GM19467 (cell line): ENCODE results near the gene ACOT2.

Source experiments
- ATAC-seq: cut with Tn5 transposase; IDR thresholded peaks from one replicate; pipeline ENCODE4 v1.9.1; 2021; ENCODE audit warnings: mild to moderate bottlenecking, moderate library complexity; ENCODE audit not compliant: unreplicated experiment

Gene ACOT2

GRCh38 chr14:73613046-73613383, 44.0 kb downstream of the ACOT2 start:
- no peak for ATAC-seq

GRCh38 chr14:73613419-73613963, 44.5 kb downstream of the ACOT2 start:
- no peak for ATAC-seq

DNA sequence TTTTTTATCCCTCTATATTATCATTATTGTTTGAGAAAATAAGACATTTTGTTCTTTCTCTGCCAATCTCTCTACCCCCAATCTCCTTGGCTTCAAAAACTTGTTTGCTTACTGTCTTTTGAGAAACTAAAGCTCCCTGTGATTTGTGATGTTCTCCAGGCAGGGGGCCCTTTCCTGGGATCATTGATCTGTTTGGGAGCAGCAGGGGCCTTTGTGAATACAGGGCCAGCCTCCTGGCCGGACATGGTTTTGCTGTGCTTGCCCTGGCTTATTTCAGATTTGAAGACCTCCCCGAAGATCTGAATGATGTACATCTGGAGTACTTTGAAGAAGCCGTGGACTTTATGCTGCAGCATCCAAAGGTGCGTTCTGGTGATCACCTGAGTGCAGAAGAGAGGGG, 47.8 kb downstream of the ACOT2 start:
- ATAC-seq = no peak

- no peak for ATAC-seq
These were observed 50.5 kb downstream of the ACOT2 start for GRCh38 chr14:73619524-73619923.

GRCh38 chr14:73620268-73620667, 51.3 kb downstream of the ACOT2 start:
- ATAC-seq = no peak

DNA sequence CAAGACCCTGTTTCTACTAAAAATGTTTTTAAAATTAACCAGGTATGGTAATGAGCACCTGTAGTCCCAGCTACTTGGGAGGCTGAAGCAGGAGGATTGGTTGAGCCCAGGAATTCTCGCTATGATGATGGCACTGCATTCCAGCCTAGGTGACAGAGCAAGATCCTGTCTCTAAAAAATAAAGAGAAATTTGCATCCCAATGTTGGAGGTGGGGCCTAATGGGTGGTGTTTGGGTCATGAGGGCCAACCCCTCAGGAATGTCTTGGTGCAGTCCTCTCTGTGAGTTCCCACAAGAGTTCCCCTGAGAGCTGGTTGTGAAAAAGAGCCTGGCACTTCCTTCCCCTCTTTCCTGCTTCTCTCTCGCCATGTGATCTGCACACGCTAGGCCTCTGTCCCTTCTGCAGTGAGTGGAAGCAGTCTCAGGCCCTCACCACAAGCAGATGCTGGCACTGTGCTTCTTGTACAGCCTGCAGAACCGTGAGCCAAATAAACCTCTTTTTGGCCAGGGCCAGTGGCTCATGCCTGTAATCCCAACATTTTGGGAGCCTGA, 54.6 kb downstream of the ACOT2 start:
- ATAC-seq = no peak
